Colonic mucosa (tissue), 4 donors: ENCODE results near the gene IL31. TPM values are rescaled to one million over a fixed set of nuclear protein-coding genes. Genes with fewer than 3 reads are reported as not detected.
"Not testable (repeated sequence)": the region's sequence is repeated elsewhere in the genome, so short reads cannot be mapped to it uniquely, and the experiment has no call there.

Source experiments
- DNase-seq: peaks from one replicate; pipeline ENCODE4 v3.0.0-alpha.2; 2020
- H3K27ac ChIP-seq: fragments of 200-600 bp; one replicate; pipeline ENCODE4 v1.8.0; 2021
- H3K27me3 ChIP-seq: fragments of 200-600 bp; one replicate; pipeline ENCODE4 v1.8.0; 2021
- H3K36me3 ChIP-seq: fragments of 200-600 bp; one replicate; pipeline ENCODE4 v1.8.0; 2021
- H3K4me1 ChIP-seq: fragments of 200-600 bp; one replicate; pipeline ENCODE4 v1.8.0; 2021; ENCODE audit warnings: mild to moderate bottlenecking
- H3K4me3 ChIP-seq: fragments of 200-600 bp; one replicate; pipeline ENCODE4 v1.8.0; 2021
- H3K9ac ChIP-seq, 2 donors: one replicate each; pipeline ENCODE4 v1.7.0; 2013; ENCODE audit warnings: control low read depth in 2 of 2, low read depth in 2 of 2, low read length in 2 of 2
- H3K9me3 ChIP-seq: fragments of 200-600 bp; one replicate; pipeline ENCODE4 v1.8.0; 2021
- CTCF ChIP-seq: fragments of 200-600 bp; IDR thresholded peaks from one replicate; pipeline ENCODE4 v1.8.0; 2022; ENCODE audit warnings: antibody characterized with exemption, mild to moderate bottlenecking
- intact Hi-C: fragments of 100-400 bp; cut with DNase I; formaldehyde crosslinking; loops from one replicate; pipeline ENCODE4 v1.14.1; 2022
- total RNA-seq, 2 donors: library from RNA; stranded (reverse); fragmentation: NEBNext Ultra II Directional in 1 of 2; extraction: Animal tissue kit (Norgen Biotek cat#: 25700) in 1 of 2; gene quantifications; one replicate each; pipeline ENCODE4 v1.2.1, GENCODE V29; 2021
- donor health status: healthy.
- donor health status: DM: no; HTN: no; CAD: no.
- donor health status: DM: no; HTN: no; CAD: no.

Gene IL31
- total RNA-seq, 2 donors from 2014 or later: not detected

GRCh38 chr12:122184517-122184916 is 10.5 kb upstream of the IL31 start:
- Histone ChIP-seq H3K27me3 (no peaks in the 10 kb centered on the region), H3K4me1 (no peaks in the 10 kb centered on the region), H3K4me3 (no peak overlapping the region), H3K36me3 (no peaks in the 10 kb centered on the region), H3K9me3 (no peaks in the 10 kb centered on the region), H3K27ac (no peak overlapping the region), H3K9ac (no peak overlapping the region)
- DNase-seq: no peak
- no peak for TF ChIP-seq CTCF
- intact Hi-C loops: no loop called here

- Histone ChIP-seq H3K27ac (no peak overlapping the region), H3K27me3 (no peaks in the 10 kb centered on the region), H3K4me1 (no peaks in the 10 kb centered on the region), H3K4me3 (peak overlapping the region; percentile 63), H3K36me3 (no peaks in the 10 kb centered on the region), H3K9me3 (no peaks in the 10 kb centered on the region), H3K9ac (no peak overlapping the region)
- intact Hi-C loops: no loop called here
- DNase-seq: no peak
- TF ChIP-seq CTCF: no peak
Measured at GRCh38 chr12:122183588-122183940, 9.5 kb upstream of the IL31 start.

- H3K9ac ChIP-seq: peak within 1 kb of the TSS; percentile 26 to 40
- no peaks in the 10 kb centered on the region for H3K4me1 ChIP-seq
- no peak for TF ChIP-seq CTCF
- intact Hi-C loops: no loop called here
- no peak within 1 kb of the TSS for H3K27ac ChIP-seq
- peak; percentile 41 for DNase-seq
- no peaks in the 10 kb centered on the region for H3K9me3 ChIP-seq
- H3K4me3 ChIP-seq: peak within 1 kb of the TSS; percentile 63
- no peaks in the 10 kb centered on the region for H3K36me3 ChIP-seq
- no peaks in the 10 kb centered on the region for H3K27me3 ChIP-seq
Measured at GRCh38 chr12:122182887-122183587, 9.0 kb upstream of the IL31 start, which contains the start of gene LRRC43. Gene LRRC43, plus strand, starts transcription at chr12:122183123. Its CDS starts 22 bp downstream, at chr12:122183145.

- intact Hi-C loops, H3K27me3 ChIP-seq, H3K36me3 ChIP-seq, H3K4me3 ChIP-seq, H3K27ac ChIP-seq, H3K4me1 ChIP-seq, DNase-seq, H3K9me3 ChIP-seq, H3K9ac ChIP-seq: not testable (repeated sequence)
Measured at GRCh38 chr12:122176473-122176872, 2.5 kb upstream of the IL31 start.

- Histone ChIP-seq H3K9me3 (no peaks in the 10 kb centered on the region), H3K27me3 (no peaks in the 10 kb centered on the region), H3K27ac (no peak overlapping the region), H3K4me3 (no peak overlapping the region), H3K36me3 (no peaks in the 10 kb centered on the region), H3K9ac (no peak overlapping the region), H3K4me1 (no peaks in the 10 kb centered on the region)
- TF ChIP-seq CTCF: no peak
- no peak for DNase-seq
- intact Hi-C loops: no loop called here
Measured at GRCh38 chr12:122172262-122172939, 1.6 kb downstream of the IL31 start.

GRCh38 chr12:122171399-122171798 is 2.6 kb downstream of the IL31 start:
- intact Hi-C loops: no loop called here
- no peak for TF ChIP-seq CTCF

More at GRCh38 chr12:122171399-122171798, 2.6 kb downstream of the IL31 start:
- Histone ChIP-seq H3K4me3 (no peak overlapping the region), H3K9me3 (no peaks in the 10 kb centered on the region), H3K4me1 (no peaks in the 10 kb centered on the region), H3K27me3 (no peaks in the 10 kb centered on the region), H3K9ac (no peak overlapping the region), H3K27ac (no peak overlapping the region), H3K36me3 (no peaks in the 10 kb centered on the region)
- no peak for DNase-seq
